ENCODE measurements around the gene PBX1. TPM values are rescaled to one million over a fixed set of nuclear protein-coding genes. Genes with fewer than 3 reads are reported as not detected.

Gene PBX1
- total and polyA plus RNA-seq, 2 donors (not counting 3 experiments of a cell fraction or from before 2014, with no cell fraction given) = 10.7 to 24.1 TPM

DNA sequence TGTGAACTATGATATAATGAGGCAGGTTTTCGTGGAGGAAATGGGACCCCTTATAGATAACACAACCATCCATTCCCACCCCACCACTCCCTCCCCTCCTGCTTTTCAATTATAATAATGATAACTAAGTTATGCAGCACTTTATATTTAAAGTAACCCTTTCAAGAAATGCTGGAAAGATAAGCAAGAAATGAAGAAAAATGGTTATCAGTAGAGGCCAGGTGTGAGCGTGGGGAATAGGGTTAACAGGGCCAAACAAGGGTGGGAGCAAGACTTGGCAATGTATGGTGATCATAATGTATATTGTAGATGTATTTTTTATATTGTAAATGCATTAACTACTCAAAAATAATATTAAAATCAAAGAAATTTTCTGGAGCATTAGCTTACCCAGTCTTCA lies 133.4 kb downstream of the PBX1 start:
- dilution Hi-C loops (cut with MboI; ENCODE audit: extremely low pct_ligation_motif_present, low sequenced_read_pairs) (no loop called here), intact Hi-C loops (cut with micrococcal nuclease) (no loop called here)
- FAIRE-seq = no peak

DNA sequence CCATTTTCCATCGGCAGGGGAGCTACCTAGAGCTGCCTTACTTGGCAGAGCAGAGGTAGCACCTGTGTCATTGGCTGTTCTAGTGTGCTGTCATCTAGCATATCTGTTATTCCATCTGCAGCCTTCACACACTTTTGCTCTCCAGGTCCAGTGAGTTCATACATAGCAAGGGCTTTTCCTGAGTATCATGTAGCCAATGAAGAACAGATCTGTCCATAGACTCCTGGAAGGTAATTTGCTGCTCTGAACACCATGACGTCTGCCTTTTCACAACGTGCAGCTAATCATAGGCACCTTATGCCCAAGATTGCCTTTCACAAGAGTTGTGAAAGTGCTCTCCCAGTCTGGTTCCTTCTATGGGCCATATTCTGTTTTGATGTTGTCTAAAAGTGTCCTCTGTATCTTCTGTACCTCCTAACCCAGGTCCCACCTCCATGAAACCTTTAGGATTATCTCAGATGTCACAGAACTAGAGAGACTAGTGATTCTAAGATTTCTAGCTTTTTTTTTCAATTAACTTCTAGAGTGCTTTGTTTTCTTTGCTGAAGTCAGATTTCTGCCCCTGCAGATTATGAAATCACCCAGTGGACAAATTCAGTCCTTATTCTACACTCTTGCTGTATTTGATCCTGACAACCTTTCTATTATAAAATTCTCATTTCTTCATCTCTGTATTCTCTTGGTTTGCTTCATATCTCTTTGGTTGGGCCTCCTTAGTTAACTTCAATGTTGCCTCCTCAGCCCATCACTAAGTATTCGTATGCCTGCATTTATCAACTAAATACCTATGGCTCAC lies 134.8 kb downstream of the PBX1 start:
- Histone ChIP-seq H3K4me1 (ENCODE audit: control insufficient read depth, extremely low read depth, insufficient read depth, low read length) (no peaks in the 10 kb centered on the region), H3K27me3 (ENCODE audit: control insufficient read depth in 2 of 2, insufficient read depth in 2 of 2, low read length in 2 of 2) (no peaks in the 10 kb centered on the region), H4K20me1 (replicated peaks; ENCODE audit: control insufficient read depth, extremely low read depth, insufficient read depth, low read length) (no peaks in the 10 kb centered on the region), H3K79me2 (ENCODE audit: control insufficient read depth, insufficient read depth, low read length) (no peaks in the 10 kb centered on the region), H3K4me3 (replicated peaks in 1 of 3; ENCODE audit: insufficient read depth in 1 of 3, low read depth in 1 of 3, low read length in 3 of 3) (no peak overlapping the region), H2AFZ (ENCODE audit: low read depth, low read length) (no peak overlapping the region), H3K9me1 (replicated peaks; ENCODE audit: control insufficient read depth, extremely low read depth, insufficient read depth, low read length) (no peaks in the 10 kb centered on the region), H3K9me3 (replicated peaks; ENCODE audit: control insufficient read depth, insufficient read depth, low read length) (no peaks in the 10 kb centered on the region), H3K9ac (replicated peaks; ENCODE audit: extremely low read depth, insufficient read depth, low read length) (no peak overlapping the region), H3K36me3 (ENCODE audit: control insufficient read depth in 2 of 2, extremely low read depth in 1 of 2, insufficient read depth in 2 of 2, low read length in 2 of 2) (no peaks in the 10 kb centered on the region), H3K4me2 (ENCODE audit: insufficient read depth, low read length) (no peak overlapping the region), H3K27ac (ENCODE audit: insufficient read depth, low read depth, low read length) (no peak overlapping the region)
- FAIRE-seq (no peak), DNase-seq (ENCODE audit: low read depth, low spot score) (no peak)
- intact Hi-C loops (cut with micrococcal nuclease) (no loop called here), dilution Hi-C loops (cut with MboI; ENCODE audit: extremely low pct_ligation_motif_present, low sequenced_read_pairs) (no loop called here)
- no TSS peak for BruUV-seq (replicated peaks)
- ChIA-PET POLR2A (no interaction called here), CTCF (no interaction called here)
- TF ChIP-seq GATA2 (IDR thresholded peaks at IDR 0.05; ENCODE audit: insufficient read depth, insufficient read length, low read depth, low read length) (no peak), EZH2 (IDR thresholded peaks at IDR 0.05; ENCODE audit: borderline replicate concordance, low read depth, low read length, severe bottlenecking) (no peak), FOS (IDR thresholded peaks at IDR 0.05; ENCODE audit: borderline replicate concordance, insufficient read depth, low read length) (no peak), MYC (IDR thresholded peaks at IDR 0.05; ENCODE audit: low read depth, low read length) (no peak), JUN (IDR thresholded peaks at IDR 0.05; ENCODE audit: borderline replicate concordance, insufficient read depth, insufficient read length, low read depth) (no peak), POLR2A (IDR thresholded peaks at IDR 0.05; ENCODE audit: low read depth, low read length) (no peak), POLR2AphosphoS5 (IDR thresholded peaks at IDR 0.05; ENCODE audit: insufficient read depth, low read depth, low read length) (no peak)
- TF ChIP-seq, protein P1, sequence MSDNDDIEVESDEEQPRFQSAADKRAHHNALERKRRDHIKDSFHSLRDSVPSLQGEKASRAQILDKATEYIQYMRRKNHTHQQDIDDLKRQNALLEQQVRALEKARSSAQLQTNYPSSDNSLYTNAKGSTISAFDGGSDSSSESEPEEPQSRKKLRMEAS (IDR thresholded peaks at IDR 0.05; ENCODE audit: insufficient read depth, insufficient read length) = no peak
- TF ChIP-seq, protein P2, sequence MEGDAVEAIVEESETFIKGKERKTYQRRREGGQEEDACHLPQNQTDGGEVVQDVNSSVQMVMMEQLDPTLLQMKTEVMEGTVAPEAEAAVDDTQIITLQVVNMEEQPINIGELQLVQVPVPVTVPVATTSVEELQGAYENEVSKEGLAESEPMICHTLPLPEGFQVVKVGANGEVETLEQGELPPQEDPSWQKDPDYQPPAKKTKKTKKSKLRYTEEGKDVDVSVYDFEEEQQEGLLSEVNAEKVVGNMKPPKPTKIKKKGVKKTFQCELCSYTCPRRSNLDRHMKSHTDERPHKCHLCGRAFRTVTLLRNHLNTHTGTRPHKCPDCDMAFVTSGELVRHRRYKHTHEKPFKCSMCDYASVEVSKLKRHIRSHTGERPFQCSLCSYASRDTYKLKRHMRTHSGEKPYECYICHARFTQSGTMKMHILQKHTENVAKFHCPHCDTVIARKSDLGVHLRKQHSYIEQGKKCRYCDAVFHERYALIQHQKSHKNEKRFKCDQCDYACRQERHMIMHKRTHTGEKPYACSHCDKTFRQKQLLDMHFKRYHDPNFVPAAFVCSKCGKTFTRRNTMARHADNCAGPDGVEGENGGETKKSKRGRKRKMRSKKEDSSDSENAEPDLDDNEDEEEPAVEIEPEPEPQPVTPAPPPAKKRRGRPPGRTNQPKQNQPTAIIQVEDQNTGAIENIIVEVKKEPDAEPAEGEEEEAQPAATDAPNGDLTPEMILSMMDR (IDR thresholded peaks at IDR 0.05; ENCODE audit: extremely low read depth in 1 of 2, insufficient read depth in 1 of 2, low read depth in 1 of 2, low read length in 2 of 2) = no peak

More for the DNA sequence above, 133.4 kb downstream of the PBX1 start:
- H4K20me1 ChIP-seq (replicated peaks; ENCODE audit: control insufficient read depth, extremely low read depth, insufficient read depth, low read length) = no peaks in the 10 kb centered on the region
- no peak for DNase-seq (ENCODE audit: low read depth, low spot score)
- BruUV-seq (replicated peaks) = no TSS peak
- H2AFZ ChIP-seq (ENCODE audit: low read depth, low read length) = no peak overlapping the region
- no peak overlapping the region for H3K27ac ChIP-seq (ENCODE audit: insufficient read depth, low read depth, low read length)
- ChIA-PET CTCF (no interaction called here), POLR2A (no interaction called here)
- no peaks in the 10 kb centered on the region for H3K27me3 ChIP-seq (ENCODE audit: control insufficient read depth in 2 of 2, insufficient read depth in 2 of 2, low read length in 2 of 2)
- H3K4me1 ChIP-seq (ENCODE audit: control insufficient read depth, extremely low read depth, insufficient read depth, low read length) = no peaks in the 10 kb centered on the region
- no peak overlapping the region for H3K4me3 ChIP-seq (replicated peaks in 1 of 3; ENCODE audit: insufficient read depth in 1 of 3, low read depth in 1 of 3, low read length in 3 of 3)
- H3K4me2 ChIP-seq (ENCODE audit: insufficient read depth, low read length) = no peak overlapping the region
- no peaks in the 10 kb centered on the region for H3K9me1 ChIP-seq (replicated peaks; ENCODE audit: control insufficient read depth, extremely low read depth, insufficient read depth, low read length)
- H3K9me3 ChIP-seq (replicated peaks; ENCODE audit: control insufficient read depth, insufficient read depth, low read length) = no peaks in the 10 kb centered on the region
- H3K79me2 ChIP-seq (ENCODE audit: control insufficient read depth, insufficient read depth, low read length) = no peaks in the 10 kb centered on the region
- H3K9ac ChIP-seq (replicated peaks; ENCODE audit: extremely low read depth, insufficient read depth, low read length) = no peak overlapping the region
- TF ChIP-seq, protein P1 (IDR thresholded peaks at IDR 0.05; ENCODE audit: insufficient read depth, insufficient read length) = no peak
- TF ChIP-seq GATA2 (IDR thresholded peaks at IDR 0.05; ENCODE audit: insufficient read depth, insufficient read length, low read depth, low read length) = no peak
- H3K36me3 ChIP-seq (ENCODE audit: control insufficient read depth in 2 of 2, extremely low read depth in 1 of 2, insufficient read depth in 2 of 2, low read length in 2 of 2) = no peaks in the 10 kb centered on the region
